K562 (cell line): Measurements from ENCODE around the gene ARHGEF12. TPM values are rescaled to one million over a fixed set of nuclear protein-coding genes. Genes with fewer than 3 reads are reported as not detected.
A peak's percentile ranks its signal among the peaks of the same experiment; 100 is the strongest.

Experiments used
- CCNT2 ChIP-seq: IDR thresholded peaks from 2 replicates; pipeline ENCODE4 v1.6.1; 2011; ENCODE audit warnings: borderline replicate concordance, low read depth, mild to moderate bottlenecking, moderate library complexity, mixed read lengths, low read length; ENCODE audit not compliant: insufficient read length; ENCODE audit errors: extremely low read depth
- CTBP1 ChIP-seq: fragments of 450-650 bp; IDR thresholded peaks from 2 replicates; pipeline ENCODE4 v1.6.1; 2016; ENCODE audit warnings: borderline replicate concordance
- E2F3 ChIP-seq: fragments of 250-450 bp; sonication (Bioruptor Pico); IDR thresholded peaks from 2 replicates; pipeline ENCODE4 v1.4.0; 2020; ENCODE audit warnings: mild to moderate bottlenecking
- HDAC2 ChIP-seq: fragments of 450-650 bp; IDR thresholded peaks from 2 replicates; pipeline ENCODE4 v1.6.1; 2016; ENCODE audit warnings: mild to moderate bottlenecking
- NR4A1 ChIP-seq, 2 experiments: fragments of 250-450 bp in 1 of 2; fragments of 450-650 bp in 1 of 2; sonication (Bioruptor Pico) in 1 of 2; IDR thresholded peaks; 2 replicates each; pipeline versions ENCODE4 v1.4.0 to v1.6.1; 2016 to 2020; ENCODE audit warnings: mild to moderate bottlenecking in 2 of 2, missing compliant biosample characterization in 1 of 2, missing genetic modification characterization in 1 of 2, moderate library complexity in 1 of 2
- RBM25 ChIP-seq: fragments of 200-400 bp; formaldehyde crosslinking; IDR thresholded peaks from 2 replicates; pipeline ENCODE4 v1.6.1; 2018; ENCODE audit warnings: low read length, low read depth, moderate library complexity; ENCODE audit not compliant: severe bottlenecking
- SETDB1 ChIP-seq: IDR thresholded peaks from one replicate; pipeline ENCODE4 v1.6.1; 2012; ENCODE audit warnings: low read length, control low read depth, inconsistent platforms
- ZC3H8 ChIP-seq: fragments of 450-650 bp; IDR thresholded peaks from 2 replicates; pipeline ENCODE4 v1.6.1; 2017
- polyA plus RNA-seq, 8 experiments: library from polyadenylated mRNA; depleted of rRNA in 4 of 8; stranded (reverse) in 5 of 8; unstranded in 3 of 8; fragments of >200 nt; fragmentation: Nextera tagmentation in 2 of 8; fragmentation: Illumina TruSeq in 1 of 8; extraction: Ambion mirVana in 2 of 8; extraction: Trizol in 1 of 8; gene quantifications; 2 replicates each; pipeline versions ENCODE4 v1.2.1 to v1.2.3, GENCODE V29; 2011 to 2014; ENCODE audit warnings: inconsistent platforms in 1 of 8, missing spikeins in 1 of 8
- total RNA-seq, 7 experiments: library from RNA; depleted of rRNA in 6 of 7; stranded (reverse); fragments of >200 nt in 6 of 7; fragmentation: Illumina TruSeq in 2 of 7; extraction: Trizol in 2 of 7; gene quantifications; 2 replicates each; pipeline versions ENCODE4 v1.2.1 to v1.2.3, GENCODE V29; 2011 to 2021; ENCODE audit warnings: low replicate concordance in 1 of 7
- TF ChIP-seq, protein P1 (sequence below): fragments of 450-650 bp; IDR thresholded peaks from 2 replicates; pipeline ENCODE4 v1.6.1; 2016; ENCODE audit warnings: mild to moderate bottlenecking, moderate library complexity
- TF ChIP-seq, protein P2 (sequence below), 3 experiments: IDR thresholded peaks in 2 of 3; conservative IDR thresholded peaks in 1 of 3; 2 replicates each; pipeline ENCODE4 v1.5.1; 2011 to 2012; ENCODE audit warnings: low read length in 3 of 3, mild to moderate bottlenecking in 3 of 3, control low read depth in 2 of 3, improper control_type of control experiment in 1 of 3, inconsistent platforms in 1 of 3, low read depth in 1 of 3, mixed read lengths in 1 of 3, moderate library complexity in 1 of 3; ENCODE audit not compliant: insufficient read depth in 2 of 3
- TF ChIP-seq, protein P3 (sequence below): fragments of 250-450 bp; sonication (Bioruptor Pico); IDR thresholded peaks from 2 replicates; pipeline ENCODE4 v1.5.1; 2021; ENCODE audit warnings: mild to moderate bottlenecking

ARHGEF12 gene
- total and polyA plus RNA-seq, 9 of the 15 experiments (the other 6 are each of a cell fraction or from before 2014, with no cell fraction given), result 3.5 to 51.7 (median 29.5) TPM

DNA sequence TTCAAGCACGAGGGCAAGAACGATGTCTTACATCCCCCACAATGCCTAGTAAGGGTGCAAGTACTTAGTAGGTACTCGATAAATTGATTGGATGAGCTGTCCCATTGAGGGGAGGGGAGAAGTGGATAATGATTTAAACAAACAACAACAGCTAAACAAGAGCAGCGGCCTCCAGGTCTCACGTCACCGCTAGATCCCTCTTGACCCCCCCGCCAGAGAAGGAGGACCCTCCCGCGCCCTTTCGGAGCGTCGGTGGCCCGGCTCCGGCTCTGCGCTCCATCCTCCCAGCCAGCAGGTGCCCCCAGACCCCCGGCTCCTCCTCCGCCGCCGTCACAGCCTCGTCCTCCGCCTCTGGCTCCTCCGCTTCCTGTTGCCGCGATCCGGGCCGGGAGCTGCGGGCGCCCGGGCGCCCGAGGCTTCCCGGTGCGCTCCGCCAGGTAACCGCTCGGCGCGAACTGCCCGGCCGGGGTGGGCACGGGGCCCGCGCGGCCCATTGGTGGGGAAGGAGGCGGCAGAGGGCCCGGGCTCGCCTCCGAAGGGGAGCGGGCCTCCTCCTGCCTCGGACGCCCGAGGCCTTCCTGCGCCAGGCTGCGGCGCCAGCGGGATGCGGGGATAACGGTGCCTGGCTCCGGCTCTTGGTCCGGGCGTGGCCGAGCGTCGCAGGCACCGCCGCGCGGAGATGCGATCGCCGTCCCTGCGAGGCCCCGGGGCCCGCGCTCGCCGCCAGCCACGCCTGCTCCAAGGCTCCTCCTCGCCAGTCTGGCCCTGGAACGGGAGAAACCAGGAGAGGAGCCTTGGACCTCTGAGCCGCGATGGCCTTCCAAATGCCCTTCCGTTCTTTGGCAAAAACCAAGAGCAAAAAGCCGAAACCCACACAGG is 11.0 kb upstream of the ARHGEF12 start, which contains the start of gene TLCD5 (continued):
- TF ChIP-seq, protein P1, sequence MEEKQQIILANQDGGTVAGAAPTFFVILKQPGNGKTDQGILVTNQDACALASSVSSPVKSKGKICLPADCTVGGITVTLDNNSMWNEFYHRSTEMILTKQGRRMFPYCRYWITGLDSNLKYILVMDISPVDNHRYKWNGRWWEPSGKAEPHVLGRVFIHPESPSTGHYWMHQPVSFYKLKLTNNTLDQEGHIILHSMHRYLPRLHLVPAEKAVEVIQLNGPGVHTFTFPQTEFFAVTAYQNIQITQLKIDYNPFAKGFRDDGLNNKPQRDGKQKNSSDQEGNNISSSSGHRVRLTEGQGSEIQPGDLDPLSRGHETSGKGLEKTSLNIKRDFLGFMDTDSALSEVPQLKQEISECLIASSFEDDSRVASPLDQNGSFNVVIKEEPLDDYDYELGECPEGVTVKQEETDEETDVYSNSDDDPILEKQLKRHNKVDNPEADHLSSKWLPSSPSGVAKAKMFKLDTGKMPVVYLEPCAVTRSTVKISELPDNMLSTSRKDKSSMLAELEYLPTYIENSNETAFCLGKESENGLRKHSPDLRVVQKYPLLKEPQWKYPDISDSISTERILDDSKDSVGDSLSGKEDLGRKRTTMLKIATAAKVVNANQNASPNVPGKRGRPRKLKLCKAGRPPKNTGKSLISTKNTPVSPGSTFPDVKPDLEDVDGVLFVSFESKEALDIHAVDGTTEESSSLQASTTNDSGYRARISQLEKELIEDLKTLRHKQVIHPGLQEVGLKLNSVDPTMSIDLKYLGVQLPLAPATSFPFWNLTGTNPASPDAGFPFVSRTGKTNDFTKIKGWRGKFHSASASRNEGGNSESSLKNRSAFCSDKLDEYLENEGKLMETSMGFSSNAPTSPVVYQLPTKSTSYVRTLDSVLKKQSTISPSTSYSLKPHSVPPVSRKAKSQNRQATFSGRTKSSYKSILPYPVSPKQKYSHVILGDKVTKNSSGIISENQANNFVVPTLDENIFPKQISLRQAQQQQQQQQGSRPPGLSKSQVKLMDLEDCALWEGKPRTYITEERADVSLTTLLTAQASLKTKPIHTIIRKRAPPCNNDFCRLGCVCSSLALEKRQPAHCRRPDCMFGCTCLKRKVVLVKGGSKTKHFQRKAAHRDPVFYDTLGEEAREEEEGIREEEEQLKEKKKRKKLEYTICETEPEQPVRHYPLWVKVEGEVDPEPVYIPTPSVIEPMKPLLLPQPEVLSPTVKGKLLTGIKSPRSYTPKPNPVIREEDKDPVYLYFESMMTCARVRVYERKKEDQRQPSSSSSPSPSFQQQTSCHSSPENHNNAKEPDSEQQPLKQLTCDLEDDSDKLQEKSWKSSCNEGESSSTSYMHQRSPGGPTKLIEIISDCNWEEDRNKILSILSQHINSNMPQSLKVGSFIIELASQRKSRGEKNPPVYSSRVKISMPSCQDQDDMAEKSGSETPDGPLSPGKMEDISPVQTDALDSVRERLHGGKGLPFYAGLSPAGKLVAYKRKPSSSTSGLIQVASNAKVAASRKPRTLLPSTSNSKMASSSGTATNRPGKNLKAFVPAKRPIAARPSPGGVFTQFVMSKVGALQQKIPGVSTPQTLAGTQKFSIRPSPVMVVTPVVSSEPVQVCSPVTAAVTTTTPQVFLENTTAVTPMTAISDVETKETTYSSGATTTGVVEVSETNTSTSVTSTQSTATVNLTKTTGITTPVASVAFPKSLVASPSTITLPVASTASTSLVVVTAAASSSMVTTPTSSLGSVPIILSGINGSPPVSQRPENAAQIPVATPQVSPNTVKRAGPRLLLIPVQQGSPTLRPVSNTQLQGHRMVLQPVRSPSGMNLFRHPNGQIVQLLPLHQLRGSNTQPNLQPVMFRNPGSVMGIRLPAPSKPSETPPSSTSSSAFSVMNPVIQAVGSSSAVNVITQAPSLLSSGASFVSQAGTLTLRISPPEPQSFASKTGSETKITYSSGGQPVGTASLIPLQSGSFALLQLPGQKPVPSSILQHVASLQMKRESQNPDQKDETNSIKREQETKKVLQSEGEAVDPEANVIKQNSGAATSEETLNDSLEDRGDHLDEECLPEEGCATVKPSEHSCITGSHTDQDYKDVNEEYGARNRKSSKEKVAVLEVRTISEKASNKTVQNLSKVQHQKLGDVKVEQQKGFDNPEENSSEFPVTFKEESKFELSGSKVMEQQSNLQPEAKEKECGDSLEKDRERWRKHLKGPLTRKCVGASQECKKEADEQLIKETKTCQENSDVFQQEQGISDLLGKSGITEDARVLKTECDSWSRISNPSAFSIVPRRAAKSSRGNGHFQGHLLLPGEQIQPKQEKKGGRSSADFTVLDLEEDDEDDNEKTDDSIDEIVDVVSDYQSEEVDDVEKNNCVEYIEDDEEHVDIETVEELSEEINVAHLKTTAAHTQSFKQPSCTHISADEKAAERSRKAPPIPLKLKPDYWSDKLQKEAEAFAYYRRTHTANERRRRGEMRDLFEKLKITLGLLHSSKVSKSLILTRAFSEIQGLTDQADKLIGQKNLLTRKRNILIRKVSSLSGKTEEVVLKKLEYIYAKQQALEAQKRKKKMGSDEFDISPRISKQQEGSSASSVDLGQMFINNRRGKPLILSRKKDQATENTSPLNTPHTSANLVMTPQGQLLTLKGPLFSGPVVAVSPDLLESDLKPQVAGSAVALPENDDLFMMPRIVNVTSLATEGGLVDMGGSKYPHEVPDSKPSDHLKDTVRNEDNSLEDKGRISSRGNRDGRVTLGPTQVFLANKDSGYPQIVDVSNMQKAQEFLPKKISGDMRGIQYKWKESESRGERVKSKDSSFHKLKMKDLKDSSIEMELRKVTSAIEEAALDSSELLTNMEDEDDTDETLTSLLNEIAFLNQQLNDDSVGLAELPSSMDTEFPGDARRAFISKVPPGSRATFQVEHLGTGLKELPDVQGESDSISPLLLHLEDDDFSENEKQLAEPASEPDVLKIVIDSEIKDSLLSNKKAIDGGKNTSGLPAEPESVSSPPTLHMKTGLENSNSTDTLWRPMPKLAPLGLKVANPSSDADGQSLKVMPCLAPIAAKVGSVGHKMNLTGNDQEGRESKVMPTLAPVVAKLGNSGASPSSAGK, result peak; percentile 27; the same call in 1 of the 2 replicates
- TF ChIP-seq SETDB1, result no peak
- peak; percentile 26 for TF ChIP-seq CCNT2
- no peak for TF ChIP-seq HDAC2
- no peak for TF ChIP-seq NR4A1 (CRISPR knock-in tag; IDR thresholded peaks at IDR 0.05)
- TF ChIP-seq NR4A1 (tag; IDR thresholded peaks at IDR 0.05), result no peak
- TF ChIP-seq, protein P2, sequence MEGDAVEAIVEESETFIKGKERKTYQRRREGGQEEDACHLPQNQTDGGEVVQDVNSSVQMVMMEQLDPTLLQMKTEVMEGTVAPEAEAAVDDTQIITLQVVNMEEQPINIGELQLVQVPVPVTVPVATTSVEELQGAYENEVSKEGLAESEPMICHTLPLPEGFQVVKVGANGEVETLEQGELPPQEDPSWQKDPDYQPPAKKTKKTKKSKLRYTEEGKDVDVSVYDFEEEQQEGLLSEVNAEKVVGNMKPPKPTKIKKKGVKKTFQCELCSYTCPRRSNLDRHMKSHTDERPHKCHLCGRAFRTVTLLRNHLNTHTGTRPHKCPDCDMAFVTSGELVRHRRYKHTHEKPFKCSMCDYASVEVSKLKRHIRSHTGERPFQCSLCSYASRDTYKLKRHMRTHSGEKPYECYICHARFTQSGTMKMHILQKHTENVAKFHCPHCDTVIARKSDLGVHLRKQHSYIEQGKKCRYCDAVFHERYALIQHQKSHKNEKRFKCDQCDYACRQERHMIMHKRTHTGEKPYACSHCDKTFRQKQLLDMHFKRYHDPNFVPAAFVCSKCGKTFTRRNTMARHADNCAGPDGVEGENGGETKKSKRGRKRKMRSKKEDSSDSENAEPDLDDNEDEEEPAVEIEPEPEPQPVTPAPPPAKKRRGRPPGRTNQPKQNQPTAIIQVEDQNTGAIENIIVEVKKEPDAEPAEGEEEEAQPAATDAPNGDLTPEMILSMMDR (IDR thresholded peaks at IDR 0.05 in 2 of 3, conservative IDR thresholded peaks at IDR 0.05 in 1 of 3; ENCODE audit: insufficient read depth in 2 of 3, low read depth in 1 of 3, low read length in 3 of 3), result peak in 1 of 3 experiments; percentile 39; a peak in 1 of 6 replicates
- no peak for TF ChIP-seq RBM25
- TF ChIP-seq E2F3 (CRISPR knock-in tag), result peak; percentile 8; the same call in 1 of the 2 replicates
- TF ChIP-seq ZC3H8, result no peak
- peak; percentile 96 for TF ChIP-seq CTBP1
- TF ChIP-seq, protein P3, sequence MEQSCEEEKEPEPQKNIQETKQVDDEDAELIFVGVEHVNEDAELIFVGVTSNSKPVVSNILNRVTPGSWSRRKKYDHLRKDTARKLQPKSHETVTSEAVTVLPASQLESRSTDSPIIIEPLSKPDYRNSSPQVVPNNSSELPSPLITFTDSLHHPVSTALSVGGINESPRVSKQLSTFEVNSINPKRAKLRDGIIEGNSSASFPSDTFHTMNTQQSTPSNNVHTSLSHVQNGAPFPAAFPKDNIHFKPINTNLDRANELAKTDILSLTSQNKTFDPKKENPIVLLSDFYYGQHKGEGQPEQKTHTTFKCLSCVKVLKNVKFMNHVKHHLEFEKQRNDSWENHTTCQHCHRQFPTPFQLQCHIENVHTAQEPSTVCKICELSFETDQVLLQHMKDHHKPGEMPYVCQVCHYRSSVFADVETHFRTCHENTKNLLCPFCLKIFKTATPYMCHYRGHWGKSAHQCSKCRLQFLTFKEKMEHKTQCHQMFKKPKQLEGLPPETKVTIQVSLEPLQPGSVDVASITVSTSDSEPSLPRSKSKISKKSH, result no peak
